Right renal cortex interstitium (tissue), 3 donors: ENCODE data around the gene TMEM273. TPM values are rescaled to one million over a fixed set of nuclear protein-coding genes. Genes with fewer than 3 reads are reported as not detected.

ENCODE experiments used
- DNase-seq, 3 donors: peaks; one replicate each; pipeline ENCODE4 v3.0.0-alpha.2; 2013; ENCODE audit warnings: low read depth in 3 of 3, low spot score in 2 of 3
- polyA plus RNA-seq, 3 donors: library from polyadenylated mRNA; unstranded; fragments of 120-200 nt; gene quantifications; one replicate each; pipeline ENCODE4 v1.2.1, GENCODE V29; 2013; ENCODE audit not compliant: insufficient read length in 3 of 3

Gene TMEM273
- polyA plus RNA-seq, 3 donors, result 2.2 to 3.3 (median 2.8) TPM

DNA sequence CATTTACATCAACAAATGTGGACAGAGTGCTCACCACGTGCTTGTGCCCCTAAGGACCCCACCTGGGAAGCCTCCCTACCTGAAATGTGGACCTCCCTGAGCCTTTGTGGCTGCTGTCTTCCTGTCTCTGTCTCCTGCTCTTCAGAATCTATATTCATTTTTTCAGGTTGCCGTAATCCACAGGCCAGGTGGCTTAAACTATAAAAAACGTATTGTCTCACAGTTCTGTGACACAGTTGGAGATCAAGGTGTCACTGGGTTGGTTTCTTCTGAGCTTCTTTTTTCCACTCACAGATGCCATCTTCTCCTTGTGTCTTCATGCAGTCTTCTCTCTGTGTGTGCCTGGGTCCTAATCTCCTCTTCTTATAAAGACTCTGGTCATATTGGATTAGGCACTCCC, 67.3 kb downstream of the TMEM273 start:
- DNase-seq, result no peak

DNA sequence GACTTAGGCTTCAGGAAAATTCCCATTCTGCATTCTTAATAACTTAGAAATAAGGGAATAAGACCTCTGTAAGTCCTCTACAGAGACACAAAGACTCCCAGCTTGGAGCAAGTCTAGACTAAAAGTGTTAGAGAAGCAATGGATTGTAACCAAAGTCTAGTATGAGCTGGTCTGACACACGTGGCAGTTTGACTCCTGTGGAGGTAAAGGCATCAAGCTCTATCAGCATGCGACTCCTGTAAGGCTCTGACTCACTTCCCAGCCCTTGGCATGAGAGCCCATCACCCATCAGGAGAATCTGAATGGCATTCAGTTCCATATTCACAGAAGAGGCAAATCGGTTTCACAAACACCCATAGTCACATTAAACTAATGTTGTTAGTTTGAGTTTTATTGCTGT, 68.4 kb downstream of the TMEM273 start:
- DNase-seq, result no peak

DNA sequence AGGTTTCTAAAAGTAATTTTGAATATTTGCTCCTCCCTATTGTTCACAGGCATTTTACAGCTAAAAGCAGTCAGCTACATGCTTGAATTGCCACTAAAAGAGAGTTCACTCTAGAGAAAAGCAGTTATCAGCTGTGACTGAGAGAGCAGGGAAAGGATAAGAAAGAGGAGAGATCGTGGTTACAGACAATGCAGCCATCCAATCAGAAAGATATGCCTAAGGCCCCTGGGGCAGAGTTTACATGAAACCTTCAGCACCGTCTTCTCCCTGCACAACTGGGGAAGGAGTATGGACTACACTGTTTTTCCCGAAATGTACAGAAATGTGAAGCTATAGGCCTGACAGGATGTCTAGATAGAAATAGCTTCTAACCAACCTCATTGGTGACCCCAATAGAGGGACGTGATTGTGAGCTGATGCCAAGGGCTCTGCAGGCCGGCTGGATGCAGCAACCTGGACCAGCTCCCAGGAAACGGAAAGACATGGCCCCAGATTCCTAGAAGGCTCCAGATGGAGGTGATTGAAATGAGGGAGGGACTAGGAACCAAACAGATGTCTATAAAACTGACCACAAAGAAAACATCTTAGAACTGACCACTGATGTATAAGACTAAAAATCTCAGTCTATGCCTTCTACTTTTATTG, 69.6 kb downstream of the TMEM273 start:
- DNase-seq, result no peak

DNA sequence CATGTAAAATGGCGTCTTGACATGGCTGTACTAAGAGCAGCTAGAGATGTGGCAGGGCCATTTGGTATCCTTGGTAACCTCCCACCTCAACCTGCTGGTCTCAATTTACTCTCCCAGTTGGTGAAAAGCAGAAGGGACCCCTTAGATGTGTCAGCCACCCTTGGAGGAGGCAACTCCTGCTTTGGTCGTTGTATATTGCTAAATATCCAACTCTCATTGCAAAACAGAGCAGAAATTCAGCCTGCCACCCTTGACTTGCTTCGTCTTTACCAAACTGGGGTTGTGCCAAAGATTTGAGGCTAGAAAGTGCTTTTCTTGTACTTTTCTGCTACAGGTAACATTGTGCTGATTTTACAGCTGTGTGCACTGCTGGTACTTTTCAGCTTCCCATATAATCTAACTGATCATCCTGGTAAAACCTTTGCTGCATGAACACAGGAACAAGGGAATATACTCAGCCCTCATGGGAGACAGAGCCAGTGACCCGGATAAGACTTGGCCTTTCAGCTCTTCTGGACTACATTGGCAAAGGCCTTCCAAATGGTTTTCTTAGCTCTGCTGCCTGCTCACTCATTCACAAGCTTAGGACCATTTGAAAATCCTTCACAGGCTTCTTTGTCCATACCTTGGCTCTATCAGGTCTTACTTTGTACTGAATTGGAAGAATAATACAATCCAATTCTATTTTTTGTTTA, 70.7 kb downstream of the TMEM273 start:
- DNase-seq, result no peak

DNA sequence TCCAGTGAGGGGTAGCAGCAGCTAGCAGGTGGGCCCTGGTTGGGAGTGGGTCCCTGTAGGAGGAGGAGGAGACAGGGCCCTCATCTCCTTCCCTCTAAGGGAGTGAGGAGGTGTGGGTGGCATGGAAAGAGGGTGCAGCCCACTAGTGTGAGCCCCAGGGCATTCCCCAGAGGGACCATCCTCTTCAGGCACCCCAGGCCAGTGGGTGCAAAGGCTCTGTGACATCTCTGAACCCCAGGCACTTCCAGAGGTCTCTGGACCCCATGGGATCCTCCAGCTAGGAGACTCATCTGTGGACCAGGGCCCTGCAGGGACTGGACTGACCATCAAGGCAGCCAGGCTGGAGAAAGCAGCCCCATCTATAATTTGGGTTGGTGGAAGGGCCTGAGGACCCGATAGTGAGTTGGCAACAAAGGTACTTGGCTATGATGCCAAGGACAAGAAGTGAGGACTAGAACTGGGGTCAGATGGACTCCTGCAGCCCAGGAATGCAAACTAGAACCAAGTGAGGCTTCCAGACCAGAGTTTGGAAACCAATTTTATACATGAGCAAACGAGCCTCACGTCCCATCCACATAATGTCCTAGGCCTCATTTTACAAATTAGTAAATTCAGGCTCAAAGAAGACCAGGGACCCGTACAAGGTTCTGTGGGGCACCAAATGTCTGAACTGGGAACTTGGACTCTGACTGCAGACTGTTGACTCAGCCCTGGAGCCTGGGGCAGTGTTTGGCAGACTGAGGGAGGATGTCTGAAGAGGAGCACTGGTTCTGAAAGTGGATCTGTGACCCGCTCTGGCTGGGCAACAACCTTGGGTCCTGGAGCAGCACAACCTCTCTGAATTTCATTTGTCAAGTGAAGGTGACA, 71.4 kb downstream of the TMEM273 start:
- DNase-seq, result no peak

DNA sequence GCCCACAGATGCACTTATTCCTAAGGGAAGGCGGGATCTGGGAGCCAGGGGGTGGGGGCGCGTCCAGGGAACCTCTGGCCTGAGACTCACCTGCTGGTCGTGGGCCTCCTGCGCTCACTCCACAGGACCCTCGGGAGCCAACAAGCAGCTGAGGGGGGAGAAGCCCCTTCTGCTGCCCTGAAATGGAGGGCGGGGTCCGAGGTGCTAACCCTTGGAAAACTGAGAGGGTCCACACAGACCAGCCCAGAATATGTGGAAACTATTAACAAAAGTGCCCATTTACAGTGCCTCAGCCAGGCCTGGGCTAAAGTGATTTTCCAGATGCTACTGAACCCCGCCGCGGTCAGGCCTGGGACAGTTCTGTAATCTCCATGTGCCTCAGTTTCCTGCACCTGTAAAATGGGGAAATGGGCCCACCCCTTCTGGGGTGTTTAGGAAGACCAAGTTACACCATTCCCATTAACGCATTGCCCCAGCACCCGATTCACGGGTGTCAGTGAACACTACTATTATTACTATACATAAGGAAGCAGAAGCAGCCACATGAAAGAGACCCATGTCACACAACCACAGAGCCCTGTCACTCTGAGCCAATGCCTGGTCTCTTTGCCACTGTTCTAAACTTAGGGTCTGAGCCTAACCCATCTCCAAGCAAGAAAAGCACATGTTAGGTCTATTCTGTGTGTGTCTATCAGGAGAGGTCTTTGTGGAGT, 72.2 kb downstream of the TMEM273 start:
- DNase-seq, result no peak

DNA sequence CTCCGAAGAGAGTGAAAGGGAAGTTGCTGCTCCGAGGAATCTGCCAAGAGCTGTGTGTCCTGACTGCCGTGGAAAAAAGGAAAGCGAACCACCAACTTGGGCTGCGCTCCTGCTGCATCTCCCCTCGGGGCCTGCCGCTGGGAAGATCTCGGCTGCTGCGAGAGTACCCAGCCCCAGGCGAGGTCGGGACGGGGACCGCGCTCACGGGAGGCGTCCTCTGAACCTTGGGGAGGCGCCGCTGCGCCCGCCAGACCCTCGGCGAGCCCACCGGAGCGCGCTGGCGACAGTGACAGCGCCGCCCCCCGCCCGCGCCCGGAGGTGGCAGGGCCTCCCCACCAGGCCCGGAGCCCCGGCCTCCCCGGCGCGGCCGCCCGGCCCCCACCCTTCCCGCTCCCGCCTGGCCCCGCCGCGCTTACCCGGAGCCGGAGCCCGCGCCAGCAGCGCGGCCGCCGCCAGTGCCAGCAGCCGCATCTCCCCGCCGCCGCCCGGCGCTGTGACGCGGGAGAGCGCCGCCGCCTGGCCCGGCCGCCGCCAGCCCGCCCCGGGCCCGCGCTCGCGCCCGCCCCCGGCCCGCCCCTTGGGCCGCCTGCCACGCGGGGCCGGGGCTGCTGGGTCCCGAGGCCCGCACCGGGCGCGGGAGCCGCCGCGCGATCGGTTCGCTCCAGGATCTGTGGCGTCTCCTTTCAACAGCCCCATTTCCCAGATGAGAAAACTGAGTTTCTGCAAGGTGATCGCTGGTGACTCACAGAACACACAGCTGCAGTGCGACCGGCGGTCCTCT, 73.0 kb downstream of the TMEM273 start, which contains the start of gene VSTM4:
Gene VSTM4 (minus strand): TSS at position 508 of the 781 bp plus-strand sequence. CDS start 37 bp downstream, at position 471.
- peak in 1 of 3 donors; percentile 39 for DNase-seq

DNA sequence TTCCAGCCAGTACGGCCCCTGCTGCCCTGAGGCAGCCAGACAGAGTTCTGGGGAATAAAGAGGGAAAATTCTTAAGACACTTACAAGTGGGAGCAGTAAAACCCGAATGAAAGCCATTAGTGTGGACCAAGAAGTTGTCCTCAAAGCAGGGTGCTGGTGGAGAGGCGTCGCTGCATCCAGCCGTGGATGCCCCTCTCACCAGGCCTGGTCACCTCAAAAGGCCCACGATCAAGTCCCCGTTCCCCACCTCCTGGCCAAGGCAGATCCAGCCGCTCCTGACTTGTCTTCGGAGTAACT, 73.5 kb downstream of the TMEM273 start:
- no peak for DNase-seq

DNA sequence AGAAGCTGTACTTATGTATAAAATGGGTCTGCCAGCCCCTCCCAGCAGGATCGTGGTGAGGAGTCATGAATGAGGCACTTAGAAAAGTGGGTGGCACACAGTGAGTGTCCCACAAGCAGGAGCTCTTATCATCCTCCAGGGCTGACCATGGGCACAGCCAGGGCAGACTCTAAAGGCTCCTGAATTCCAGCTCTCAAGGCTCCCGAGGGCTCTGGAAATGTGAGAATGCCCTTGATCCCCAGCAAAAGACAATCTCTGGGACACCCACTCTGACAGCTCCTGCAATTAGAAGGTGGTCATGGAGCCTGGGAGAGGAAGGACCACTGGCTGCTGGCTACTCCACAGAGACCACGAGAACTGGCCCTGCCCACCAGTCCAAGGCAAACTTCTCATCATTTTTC, 74.5 kb downstream of the TMEM273 start:
- DNase-seq, result no peak

DNA sequence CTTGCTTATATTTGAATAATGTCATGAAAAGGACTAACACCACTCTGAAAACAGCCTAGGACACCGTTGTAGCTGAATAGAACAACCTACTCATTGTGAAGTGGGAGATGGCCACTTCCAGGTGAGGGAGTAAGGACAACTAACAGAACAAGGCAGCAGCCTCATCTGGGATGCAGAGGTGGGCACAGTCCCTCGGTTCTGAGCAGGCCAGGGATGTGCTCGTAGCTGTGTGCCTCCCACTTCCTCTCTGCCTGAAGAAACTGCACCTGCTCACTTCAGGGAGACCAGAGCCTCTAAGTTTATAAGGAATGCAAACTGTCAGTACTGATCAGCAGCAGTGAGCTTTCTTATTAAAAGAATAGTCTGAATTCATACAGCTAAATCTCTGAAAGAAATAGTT, 75.3 kb downstream of the TMEM273 start:
- no peak for DNase-seq

DNA sequence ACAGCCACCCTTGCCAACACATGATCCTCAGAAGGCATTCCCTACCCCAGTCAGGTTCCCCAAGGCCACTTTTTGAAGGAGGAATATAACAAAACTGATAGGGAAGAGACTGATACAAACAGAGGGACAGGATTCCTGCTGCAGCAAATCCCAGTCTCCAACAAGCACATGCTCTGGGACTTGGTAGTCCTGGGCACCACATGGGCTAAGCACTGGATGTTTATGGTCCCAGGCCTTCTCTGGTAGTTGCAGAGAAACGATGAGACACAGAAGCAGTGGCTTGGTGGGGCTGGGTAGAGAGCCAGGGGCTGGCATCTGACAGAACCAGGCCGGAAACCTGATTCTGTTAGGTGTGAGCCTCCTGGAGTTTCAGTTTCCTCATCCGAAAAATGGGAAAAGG, 76.1 kb downstream of the TMEM273 start:
- no peak for DNase-seq

DNA sequence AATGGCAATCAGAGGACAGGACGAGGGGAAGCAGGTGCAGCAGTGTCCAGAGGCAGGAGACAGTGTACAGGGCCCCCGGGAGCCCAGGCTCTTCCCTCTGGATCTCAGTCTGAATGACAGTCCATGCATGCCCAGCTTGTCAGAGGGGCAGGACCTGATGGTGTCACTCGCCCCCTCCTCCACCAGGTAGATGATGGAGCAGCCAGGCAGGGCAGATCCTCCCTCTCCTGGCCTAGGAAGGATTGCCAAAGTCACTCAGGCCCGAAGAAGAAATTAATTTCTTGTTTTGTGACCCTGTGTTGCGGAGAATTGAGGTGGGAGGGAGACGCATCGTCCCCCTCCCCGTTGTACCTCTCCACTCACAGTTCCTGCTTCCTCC, 76.9 kb downstream of the TMEM273 start:
- DNase-seq, result no peak

DNA sequence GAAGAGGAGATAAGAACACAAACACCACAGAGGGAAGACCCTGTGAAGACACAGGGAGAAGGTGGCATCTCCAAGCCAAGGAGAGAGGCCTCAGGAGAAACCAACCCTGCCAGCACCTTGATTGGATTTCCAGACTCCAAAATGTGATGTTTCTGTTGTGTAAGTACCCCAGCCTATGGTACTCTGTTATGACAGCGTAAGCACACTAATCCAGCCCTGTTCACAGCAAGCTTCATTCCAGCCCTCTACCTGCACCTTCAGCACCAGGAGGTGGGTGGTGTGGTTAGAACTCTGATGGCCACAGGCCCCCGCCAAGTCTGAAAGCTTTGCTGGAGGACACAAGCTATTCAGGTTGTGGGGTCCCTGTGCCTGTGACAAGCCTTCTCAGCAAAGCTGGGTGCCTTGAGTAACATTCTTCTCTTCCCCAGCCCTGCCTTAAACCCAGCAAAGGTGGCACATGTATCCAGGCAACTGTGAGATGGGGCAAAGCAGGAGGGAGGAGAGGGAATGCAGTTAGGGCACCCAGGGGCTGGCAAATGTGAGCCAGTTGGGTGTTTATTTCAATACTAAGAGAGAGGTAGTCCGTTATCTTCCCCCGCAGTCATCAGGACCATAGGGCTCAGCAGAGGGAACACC, 77.4 kb downstream of the TMEM273 start:
- DNase-seq, result no peak

DNA sequence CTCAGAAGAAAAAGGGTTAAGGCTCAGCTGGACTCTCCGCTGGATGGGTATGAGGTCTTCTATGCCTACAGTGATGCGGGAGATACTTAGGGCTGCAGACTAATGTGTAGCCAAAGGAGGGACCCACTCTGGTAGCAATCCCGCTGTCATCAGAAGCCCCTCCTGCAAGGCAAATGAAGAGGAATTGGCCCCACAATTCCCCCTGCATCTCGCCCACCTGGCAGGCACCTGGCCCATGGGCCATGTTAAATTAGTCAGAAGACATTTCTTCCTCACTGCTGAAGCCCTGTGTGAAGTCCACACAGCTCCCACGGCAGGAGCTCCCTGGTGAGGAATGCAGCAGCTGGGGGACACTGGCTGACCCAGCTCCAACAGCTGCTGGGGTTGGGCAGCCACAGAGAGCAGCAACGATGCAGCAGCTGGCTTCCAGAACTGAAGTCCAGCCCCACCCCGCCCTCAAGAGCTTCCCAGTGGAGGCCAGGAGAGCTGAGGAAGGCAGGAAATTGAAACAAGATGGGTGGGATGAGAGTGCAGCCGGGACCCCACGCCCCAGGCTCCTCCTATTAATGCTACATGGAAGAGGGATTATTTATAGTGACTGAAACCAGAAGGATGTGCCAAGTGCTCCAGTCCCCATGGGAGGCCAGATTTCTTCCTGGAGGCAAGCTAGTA, 78.4 kb downstream of the TMEM273 start:
- peak; percentile 40 to 45 (median 45) for DNase-seq

DNA sequence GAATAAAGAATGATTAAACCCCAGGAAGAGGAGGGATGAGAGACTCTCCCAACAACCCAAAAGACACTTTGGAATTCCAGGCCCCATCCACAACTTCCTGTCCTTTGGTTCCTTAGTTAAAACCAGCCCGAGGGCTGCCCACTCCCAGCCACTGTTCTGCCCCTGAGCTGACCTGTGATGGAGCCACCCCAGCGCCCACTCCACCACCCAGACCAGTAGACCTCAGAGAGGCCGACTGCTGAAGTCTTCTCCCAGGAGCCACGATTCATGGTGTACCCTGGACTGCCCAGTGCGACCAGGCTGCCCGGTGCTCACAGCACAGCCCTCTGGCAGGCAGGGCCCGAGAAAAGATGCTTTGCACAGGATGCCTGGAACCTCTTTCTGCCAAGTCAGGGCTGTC, 79.5 kb downstream of the TMEM273 start:
- DNase-seq, result no peak

DNA sequence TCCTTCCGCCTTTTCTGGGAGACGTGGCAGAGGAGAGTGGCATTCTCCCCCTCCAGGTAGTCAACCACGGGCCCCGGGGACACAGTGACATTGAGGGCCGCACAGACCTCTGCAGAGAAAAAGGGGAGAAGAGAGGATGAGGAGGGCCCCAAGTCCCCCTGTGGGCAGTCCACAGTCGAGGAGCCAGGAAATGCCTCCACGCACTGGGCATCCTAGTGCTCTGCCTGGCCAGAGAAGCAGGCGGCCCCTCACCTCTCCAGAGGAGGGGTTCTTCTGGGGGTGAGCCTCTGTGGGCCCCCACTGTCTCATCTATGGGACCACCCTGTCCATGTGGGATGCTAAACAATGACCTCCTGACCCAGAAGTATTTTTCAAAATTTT, 80.3 kb downstream of the TMEM273 start:
- DNase-seq, result no peak

DNA sequence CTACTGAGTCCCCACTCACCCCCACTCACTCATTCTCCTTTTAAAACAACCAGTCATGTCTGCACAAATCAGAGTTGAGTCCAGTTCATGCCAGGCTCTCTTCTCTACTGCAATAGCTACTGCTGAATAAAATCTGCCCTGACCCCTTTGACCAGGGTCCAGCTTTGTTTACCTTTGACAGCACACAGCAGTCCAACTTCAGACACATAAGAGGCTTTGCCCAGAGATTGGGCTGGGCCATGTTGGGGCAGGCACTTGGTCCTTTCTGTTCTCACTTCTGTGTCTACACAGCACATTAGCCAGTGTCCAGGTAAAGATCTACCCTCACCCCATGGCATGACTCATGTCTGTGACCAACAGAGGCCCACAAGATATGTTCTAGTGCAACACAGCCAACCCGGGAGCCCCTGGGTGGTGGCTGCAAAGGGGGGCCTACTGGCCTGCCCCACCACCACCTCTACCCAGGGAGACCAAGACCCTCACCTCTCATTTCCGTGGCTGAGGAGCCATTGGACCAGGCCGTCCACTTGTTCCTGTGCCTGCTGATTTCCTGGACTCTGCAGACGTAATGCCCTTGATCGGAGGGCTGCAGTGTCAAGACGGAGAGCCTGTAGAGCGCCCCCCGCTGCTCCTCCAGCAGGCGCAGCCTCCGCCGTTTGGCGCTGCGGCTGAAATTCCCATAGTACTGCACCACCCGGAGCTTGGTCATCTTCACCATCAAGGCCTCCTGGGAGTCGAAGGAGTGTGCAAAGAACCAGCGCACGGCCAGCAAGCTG, 80.9 kb downstream of the TMEM273 start:
- DNase-seq, result no peak

DNA sequence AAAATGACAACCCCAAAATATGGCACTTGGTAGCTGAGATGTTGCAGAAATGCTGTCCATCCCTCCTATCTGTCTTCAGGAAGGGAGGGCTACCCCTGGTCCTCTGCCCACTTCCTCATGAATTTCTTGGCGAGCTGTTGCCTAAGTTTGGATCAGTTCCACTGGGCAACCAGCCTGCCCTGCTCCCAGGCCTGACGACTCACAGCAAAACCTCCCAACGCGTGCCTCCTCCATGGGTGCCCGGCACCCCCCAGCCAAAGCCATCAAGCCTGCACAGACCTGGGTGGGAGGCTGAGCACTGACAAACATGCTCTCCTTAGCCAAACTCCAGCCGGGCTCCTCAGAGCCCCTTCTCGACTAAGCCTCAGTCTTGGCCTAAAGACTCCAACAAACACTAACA, 81.7 kb downstream of the TMEM273 start:
- DNase-seq, result no peak

DNA sequence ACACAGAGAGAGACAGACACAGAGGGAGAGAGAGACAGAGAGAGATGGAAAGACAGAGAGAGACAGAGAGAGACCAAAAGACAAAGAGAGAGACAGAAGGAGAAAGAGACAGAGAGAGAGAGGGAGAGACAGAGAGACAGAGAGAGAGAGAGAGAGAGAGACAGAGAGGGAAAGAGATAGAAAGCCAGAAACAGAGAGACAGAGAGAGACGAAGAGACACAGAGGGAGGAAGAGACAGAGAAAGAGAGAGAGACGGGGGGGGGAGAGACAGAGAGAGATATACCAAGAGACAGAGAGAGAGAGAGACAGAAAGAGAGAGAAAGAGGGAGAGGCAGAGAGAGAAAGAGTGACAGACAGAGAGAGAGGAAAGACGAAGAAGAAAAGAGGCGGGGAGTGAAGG, 83.1 kb downstream of the TMEM273 start:
- DNase-seq, result no peak
